Activated CD4-positive, alpha-beta T cell treated with anti-CD3 and anti-CD28 coated beads for 24 hours (primary cell): ENCODE measurements around the gene COL18A1.
"Not testable (repeated sequence)": the region's sequence is repeated elsewhere in the genome, so short reads cannot be mapped to it uniquely, and the experiment has no call there.

Experiments
- DNase-seq, 2 donors: peaks; one replicate each; pipeline ENCODE4 v3.0.0-alpha.2; 2020; ENCODE audit warnings: low read depth in 2 of 2

Gene COL18A1

GRCh38 chr21:45440736-45441350 is 35.9 kb downstream of the COL18A1 start:
- DNase-seq: no peak

- DNase-seq: no peak
These were observed 36.7 kb downstream of the COL18A1 start for GRCh38 chr21:45441431-45442255.

- no peak for DNase-seq
These were observed 37.3 kb downstream of the COL18A1 start for GRCh38 chr21:45442276-45442675.

GRCh38 chr21:45442686-45443594 is 38.0 kb downstream of the COL18A1 start:
- not testable (repeated sequence) for DNase-seq

- DNase-seq: no peak
These were observed 38.7 kb downstream of the COL18A1 start for GRCh38 chr21:45443595-45444181.

- no peak for DNase-seq
These were observed 39.4 kb downstream of the COL18A1 start for GRCh38 chr21:45444385-45444784.

GRCh38 chr21:45445369-45445768 is 40.4 kb downstream of the COL18A1 start:
- DNase-seq: no peak

GRCh38 chr21:45447821-45448220 is 42.9 kb downstream of the COL18A1 start:
- no peak for DNase-seq

GRCh38 chr21:45448283-45448809 is 43.4 kb downstream of the COL18A1 start:
- no peak for DNase-seq

GRCh38 chr21:45448810-45449657 is 44.1 kb downstream of the COL18A1 start:
- DNase-seq: no peak

GRCh38 chr21:45449658-45450422 is 44.9 kb downstream of the COL18A1 start:
- DNase-seq: no peak

- no peak for DNase-seq
These were observed 45.6 kb downstream of the COL18A1 start for GRCh38 chr21:45450423-45451090.

- DNase-seq: no peak
These were observed 46.3 kb downstream of the COL18A1 start for GRCh38 chr21:45451091-45451740.

GRCh38 chr21:45451771-45452182 is 46.8 kb downstream of the COL18A1 start:
- no peak for DNase-seq

- no peak for DNase-seq
These were observed 47.8 kb downstream of the COL18A1 start for GRCh38 chr21:45452696-45453307.

GRCh38 chr21:45453308-45453950 is 48.5 kb downstream of the COL18A1 start:
- DNase-seq: no peak

- DNase-seq: no peak
These were observed 49.3 kb downstream of the COL18A1 start for GRCh38 chr21:45454060-45454925.
